Fibroblast of the aortic adventitia (primary cell): Measurements from ENCODE around the gene EYS. TPM values are rescaled to one million over a fixed set of nuclear protein-coding genes. Genes with fewer than 3 reads are reported as not detected.
"Not testable (repeated sequence)": the region's sequence is repeated elsewhere in the genome, so short reads cannot be mapped to it uniquely, and the experiment has no call there.

Source experiments
- DNase-seq: peaks from one replicate; pipeline ENCODE4 v3.0.0-alpha.2; 2010; ENCODE audit warnings: low read depth
- H3K4me3 ChIP-seq: 2 replicates; pipeline ENCODE4 v1.5.1; 2011; ENCODE audit warnings: low read depth, mild to moderate bottlenecking, control low read depth, low read length, moderate library complexity
- CTCF ChIP-seq: IDR thresholded peaks from 2 replicates; pipeline ENCODE4 v1.5.1; 2011; ENCODE audit warnings: mild to moderate bottlenecking, low read length, control low read depth, inconsistent platforms; ENCODE audit not compliant: insufficient read depth
- total RNA-seq: library from RNA; depleted of rRNA; stranded (reverse); fragments of >200 nt; gene quantifications from 2 replicates; pipeline ENCODE4 v1.2.3, GENCODE V29; 2012; ENCODE audit warnings: low replicate concordance

Gene EYS
- total RNA-seq, 1 donor = 0.09 TPM

- TF ChIP-seq CTCF = no peak
- DNase-seq = no peak
- H3K4me3 ChIP-seq = no peak overlapping the region
Measured at GRCh38 chr6:65505736-65506135, 201.3 kb downstream of the EYS start.

- DNase-seq = no peak
- no peak for TF ChIP-seq CTCF
- no peak overlapping the region for H3K4me3 ChIP-seq
Measured at GRCh38 chr6:65501045-65501444, 206.0 kb downstream of the EYS start.

DNA sequence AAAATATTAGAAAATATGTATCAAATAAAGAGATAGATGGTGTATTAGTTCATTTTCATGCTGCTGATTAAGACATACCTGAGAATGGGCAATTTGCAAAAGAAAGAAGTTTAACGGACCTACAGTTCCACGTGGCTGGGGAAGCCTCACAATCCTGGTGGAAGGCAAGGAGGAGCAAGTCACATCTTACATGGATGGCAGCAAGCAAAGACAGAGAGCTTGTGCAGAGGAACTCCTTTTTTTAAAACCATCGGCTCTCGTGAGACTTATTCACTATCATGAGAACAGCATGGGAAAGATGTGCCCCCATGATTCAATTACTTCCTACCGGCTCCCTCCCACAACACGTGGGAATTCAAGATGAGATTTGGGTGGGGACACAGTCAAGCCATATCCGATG is 223.4 kb downstream of the EYS start:
- H3K4me3 ChIP-seq, DNase-seq: not testable (repeated sequence)

- DNase-seq = no peak
- TF ChIP-seq CTCF = no peak
- H3K4me3 ChIP-seq = no peak overlapping the region
Measured at GRCh38 chr6:65469650-65470049, 237.4 kb downstream of the EYS start.

- no peak for DNase-seq
- no peak overlapping the region for H3K4me3 ChIP-seq
- no peak for TF ChIP-seq CTCF
Measured at GRCh38 chr6:65468307-65468706, 238.7 kb downstream of the EYS start.

GRCh38 chr6:65461121-65461520 is 245.9 kb downstream of the EYS start:
- no peak for DNase-seq
- H3K4me3 ChIP-seq = no peak overlapping the region
- no peak for TF ChIP-seq CTCF

GRCh38 chr6:65452333-65452732 is 254.7 kb downstream of the EYS start:
- H3K4me3 ChIP-seq = no peak overlapping the region
- TF ChIP-seq CTCF = no peak
- DNase-seq = no peak
